ENCODE results near the gene TGFB2. TPM values are rescaled to one million over a fixed set of nuclear protein-coding genes. Genes with fewer than 3 reads are reported as not detected.

Gene TGFB2
- total RNA-seq, 1 donor from 2014 or later: 0.44 TPM

Other genes with a start within 250 kb of the TGFB2 start
- gene RRP15, start 60.0 kb upstream of the TGFB2 start, total RNA-seq: 12.4 TPM